Stomach smooth muscle (tissue), 2 donors: ENCODE measurements around the gene CACNA1A.
"Not testable (repeated sequence)": the region's sequence is repeated elsewhere in the genome, so short reads cannot be mapped to it uniquely, and the experiment has no call there.

Source experiments
- H3K27ac ChIP-seq: one replicate; pipeline ENCODE4 v1.7.0; 2013; ENCODE audit warnings: mild to moderate bottlenecking, low read length, inconsistent platforms
- H3K27me3 ChIP-seq, 2 donors: one replicate each; pipeline ENCODE4 v1.7.0; 2013; ENCODE audit warnings: low read length in 2 of 2; ENCODE audit not compliant: insufficient read depth in 2 of 2, control insufficient read depth in 1 of 2
- H3K36me3 ChIP-seq, 2 donors: one replicate each; pipeline ENCODE4 v1.7.0; 2013; ENCODE audit warnings: low read length in 2 of 2; ENCODE audit not compliant: control insufficient read depth in 2 of 2, insufficient read depth in 2 of 2
- H3K4me1 ChIP-seq: one replicate; pipeline ENCODE4 v1.7.0; 2013; ENCODE audit warnings: low read length; ENCODE audit not compliant: control insufficient read depth, insufficient read depth
- H3K4me3 ChIP-seq, 2 donors: one replicate each; pipeline ENCODE4 v1.7.0; 2013; ENCODE audit warnings: low read length in 2 of 2
- H3K9ac ChIP-seq, 2 donors: one replicate each; pipeline ENCODE4 v1.7.0; 2013; ENCODE audit warnings: low read length in 2 of 2, mild to moderate bottlenecking in 1 of 2
- H3K9me3 ChIP-seq, 2 donors: one replicate each; pipeline ENCODE4 v1.7.0; 2013; ENCODE audit warnings: low read length in 2 of 2; ENCODE audit not compliant: control insufficient read depth in 2 of 2
- donor health status: healthy.
- donor health status: Pancreatic carcinoma.

The CACNA1A gene

GRCh38 chr19:13211426-13212308 lies 294.6 kb downstream of the CACNA1A start:
- no peaks in the 10 kb centered on the region for H3K27me3 ChIP-seq

GRCh38 chr19:13210941-13211340 lies 295.3 kb downstream of the CACNA1A start:
- Histone ChIP-seq H3K4me3 (no peak overlapping the region), H3K27ac (no peak overlapping the region), H3K36me3 (no peaks in the 10 kb centered on the region), H3K9ac (no peak overlapping the region), H3K9me3 (no peaks in the 10 kb centered on the region), H3K4me1 (peaks cover 5% of the 10 kb centered on the region), H3K27me3 (no peaks in the 10 kb centered on the region)

More at GRCh38 chr19:13211426-13212308, 294.6 kb downstream of the CACNA1A start:
- H3K4me3 ChIP-seq: no peak overlapping the region
- no peaks in the 10 kb centered on the region for H3K36me3 ChIP-seq
- no peaks in the 10 kb centered on the region for H3K9me3 ChIP-seq
- H3K4me1 ChIP-seq: peaks cover 5% of the 10 kb centered on the region
- no peak overlapping the region for H3K9ac ChIP-seq
- H3K27ac ChIP-seq: no peak overlapping the region

- Histone ChIP-seq H3K4me3 (no peak overlapping the region), H3K27me3 (no peaks in the 10 kb centered on the region)
Measured at GRCh38 chr19:13210339-13210775, 295.9 kb downstream of the CACNA1A start.

GRCh38 chr19:13209484-13210338 lies 296.6 kb downstream of the CACNA1A start:
- H3K27me3 ChIP-seq: no peaks in the 10 kb centered on the region
- H3K9me3 ChIP-seq: no peaks in the 10 kb centered on the region
- no peaks in the 10 kb centered on the region for H3K36me3 ChIP-seq
- no peak overlapping the region for H3K4me3 ChIP-seq
- no peak overlapping the region for H3K9ac ChIP-seq
- peaks cover 5% of the 10 kb centered on the region for H3K4me1 ChIP-seq
- H3K27ac ChIP-seq: no peak overlapping the region

More at GRCh38 chr19:13210339-13210775, 295.9 kb downstream of the CACNA1A start:
- Histone ChIP-seq H3K9ac (no peak overlapping the region), H3K36me3 (no peaks in the 10 kb centered on the region), H3K27ac (no peak overlapping the region), H3K9me3 (no peaks in the 10 kb centered on the region), H3K4me1 (peaks cover 5% of the 10 kb centered on the region)

- Histone ChIP-seq H3K27ac (no peak overlapping the region), H3K4me3 (peak overlapping the region in 1 of 2 donors; percentile 61), H3K36me3 (no peaks in the 10 kb centered on the region), H3K9ac (no peak overlapping the region), H3K27me3 (no peaks in the 10 kb centered on the region), H3K4me1 (peaks cover 5% of the 10 kb centered on the region), H3K9me3 (no peaks in the 10 kb centered on the region)
Measured at GRCh38 chr19:13208672-13209483, 297.4 kb downstream of the CACNA1A start.

- Histone ChIP-seq H3K4me1 (peaks cover 5% of the 10 kb centered on the region), H3K27ac (no peak overlapping the region), H3K4me3 (peak overlapping the region; percentile 16 to 61), H3K27me3 (no peaks in the 10 kb centered on the region), H3K9me3 (no peaks in the 10 kb centered on the region), H3K36me3 (no peaks in the 10 kb centered on the region), H3K9ac (peak overlapping the region in 1 of 2 donors; percentile 9)
Measured at GRCh38 chr19:13207846-13208671, 298.2 kb downstream of the CACNA1A start.

- no peak overlapping the region for H3K27ac ChIP-seq
- H3K4me3 ChIP-seq: peak overlapping the region in 1 of 2 donors; percentile 29
- H3K4me1 ChIP-seq: peaks cover 5% of the 10 kb centered on the region
- no peaks in the 10 kb centered on the region for H3K9me3 ChIP-seq
- no peaks in the 10 kb centered on the region for H3K27me3 ChIP-seq
- H3K9ac ChIP-seq: peak overlapping the region in 1 of 2 donors; percentile 9
- H3K36me3 ChIP-seq: no peaks in the 10 kb centered on the region
Measured at GRCh38 chr19:13207237-13207845, 298.9 kb downstream of the CACNA1A start.

- H3K27ac ChIP-seq: no peak overlapping the region
Measured at GRCh38 chr19:13206587-13206986, 299.7 kb downstream of the CACNA1A start.

GRCh38 chr19:13202112-13202511 lies 304.2 kb downstream of the CACNA1A start:
- not testable (repeated sequence) for H3K4me3 ChIP-seq, H3K27ac ChIP-seq, H3K4me1 ChIP-seq, H3K36me3 ChIP-seq, H3K27me3 ChIP-seq, H3K9ac ChIP-seq, H3K9me3 ChIP-seq

More at GRCh38 chr19:13206587-13206986, 299.7 kb downstream of the CACNA1A start:
- H3K4me3 ChIP-seq: no peak overlapping the region
- no peaks in the 10 kb centered on the region for H3K36me3 ChIP-seq
- H3K9me3 ChIP-seq: no peaks in the 10 kb centered on the region
- no peak overlapping the region for H3K9ac ChIP-seq
- H3K27me3 ChIP-seq: no peaks in the 10 kb centered on the region
- H3K4me1 ChIP-seq: peaks cover 5% of the 10 kb centered on the region
